ENCODE measurements around the gene GREB1L. TPM values are rescaled to one million over a fixed set of nuclear protein-coding genes. Genes with fewer than 3 reads are reported as not detected.

GREB1L gene
- total and polyA plus RNA-seq, 2 of the 13 experiments (the other 11 are each of a cell fraction or from before 2014, with no cell fraction given): 0.17 to 0.66 TPM

DNA sequence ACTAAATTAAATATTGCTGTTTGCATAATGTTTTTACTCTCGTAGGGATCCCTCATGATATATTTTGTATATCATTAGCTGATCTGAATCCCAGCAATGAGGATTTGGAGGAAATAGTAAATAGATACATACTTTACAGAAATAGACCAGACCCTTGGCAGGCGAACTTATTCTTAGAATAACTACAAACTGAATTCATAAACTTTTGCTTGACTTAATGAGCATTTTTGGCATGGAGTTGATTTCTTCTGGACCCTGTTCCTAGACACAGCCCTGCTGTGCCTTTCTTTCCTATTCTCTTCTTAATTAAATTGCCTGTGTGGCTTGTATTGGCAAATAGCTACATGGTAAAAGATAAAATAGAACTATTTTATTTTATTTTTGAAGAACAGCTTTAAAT lies 145.9 kb downstream of the GREB1L start:
- no peak for FAIRE-seq
- no peaks in the 10 kb centered on the region for H3K79me2 ChIP-seq (ENCODE audit: insufficient read depth, low read length)
- in situ Hi-C loops (cut with HindIII; ENCODE audit: extremely low pct_ligation_motif_present, low pct_unique_long_range_greater_than_20kb): no loop called here
- no peak overlapping the region for H2AFZ ChIP-seq (ENCODE audit: low read length)
- no peaks in the 10 kb centered on the region for H4K20me1 ChIP-seq (ENCODE audit: insufficient read depth, low read length)
- ChIA-PET POLR2A (no interaction called here), CTCF (ENCODE audit: low intra/inter-chr PET ratio, low total read pairs) (no interaction called here)
- no peak for TF ChIP-seq CHD4 (IDR thresholded peaks at IDR 0.05; ENCODE audit: borderline replicate concordance, low read length)
- no peak for TF ChIP-seq CENPT (CRISPR knock-in tag; IDR thresholded peaks at IDR 0.05; ENCODE audit: low read depth)
- TF ChIP-seq, protein P1, sequence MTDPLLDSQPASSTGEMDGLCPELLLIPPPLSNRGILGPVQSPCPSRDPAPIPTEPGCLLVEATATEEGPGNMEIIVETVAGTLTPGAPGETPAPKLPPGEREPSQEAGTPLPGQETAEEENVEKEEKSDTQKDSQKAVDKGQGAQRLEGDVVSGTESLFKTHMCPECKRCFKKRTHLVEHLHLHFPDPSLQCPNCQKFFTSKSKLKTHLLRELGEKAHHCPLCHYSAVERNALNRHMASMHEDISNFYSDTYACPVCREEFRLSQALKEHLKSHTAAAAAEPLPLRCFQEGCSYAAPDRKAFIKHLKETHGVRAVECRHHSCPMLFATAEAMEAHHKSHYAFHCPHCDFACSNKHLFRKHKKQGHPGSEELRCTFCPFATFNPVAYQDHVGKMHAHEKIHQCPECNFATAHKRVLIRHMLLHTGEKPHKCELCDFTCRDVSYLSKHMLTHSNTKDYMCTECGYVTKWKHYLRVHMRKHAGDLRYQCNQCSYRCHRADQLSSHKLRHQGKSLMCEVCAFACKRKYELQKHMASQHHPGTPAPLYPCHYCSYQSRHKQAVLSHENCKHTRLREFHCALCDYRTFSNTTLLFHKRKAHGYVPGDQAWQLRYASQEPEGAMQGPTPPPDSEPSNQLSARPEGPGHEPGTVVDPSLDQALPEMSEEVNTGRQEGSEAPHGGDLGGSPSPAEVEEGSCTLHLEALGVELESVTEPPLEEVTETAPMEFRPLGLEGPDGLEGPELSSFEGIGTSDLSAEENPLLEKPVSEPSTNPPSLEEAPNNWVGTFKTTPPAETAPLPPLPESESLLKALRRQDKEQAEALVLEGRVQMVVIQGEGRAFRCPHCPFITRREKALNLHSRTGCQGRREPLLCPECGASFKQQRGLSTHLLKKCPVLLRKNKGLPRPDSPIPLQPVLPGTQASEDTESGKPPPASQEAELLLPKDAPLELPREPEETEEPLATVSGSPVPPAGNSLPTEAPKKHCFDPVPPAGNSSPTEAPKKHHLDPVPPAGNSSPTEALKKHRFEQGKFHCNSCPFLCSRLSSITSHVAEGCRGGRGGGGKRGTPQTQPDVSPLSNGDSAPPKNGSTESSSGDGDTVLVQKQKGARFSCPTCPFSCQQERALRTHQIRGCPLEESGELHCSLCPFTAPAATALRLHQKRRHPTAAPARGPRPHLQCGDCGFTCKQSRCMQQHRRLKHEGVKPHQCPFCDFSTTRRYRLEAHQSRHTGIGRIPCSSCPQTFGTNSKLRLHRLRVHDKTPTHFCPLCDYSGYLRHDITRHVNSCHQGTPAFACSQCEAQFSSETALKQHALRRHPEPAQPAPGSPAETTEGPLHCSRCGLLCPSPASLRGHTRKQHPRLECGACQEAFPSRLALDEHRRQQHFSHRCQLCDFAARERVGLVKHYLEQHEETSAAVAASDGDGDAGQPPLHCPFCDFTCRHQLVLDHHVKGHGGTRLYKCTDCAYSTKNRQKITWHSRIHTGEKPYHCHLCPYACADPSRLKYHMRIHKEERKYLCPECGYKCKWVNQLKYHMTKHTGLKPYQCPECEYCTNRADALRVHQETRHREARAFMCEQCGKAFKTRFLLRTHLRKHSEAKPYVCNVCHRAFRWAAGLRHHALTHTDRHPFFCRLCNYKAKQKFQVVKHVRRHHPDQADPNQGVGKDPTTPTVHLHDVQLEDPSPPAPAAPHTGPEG (CRISPR knock-in tag; IDR thresholded peaks at IDR 0.05): no peak
- no peak for TF ChIP-seq ZNF672 (CRISPR knock-in tag; IDR thresholded peaks at IDR 0.05)
- TF ChIP-seq BHLHE40 (IDR thresholded peaks at IDR 0.05; ENCODE audit: low read length): no peak
- TF ChIP-seq ZFAT (CRISPR knock-in tag; conservative IDR thresholded peaks at IDR 0.05): no peak
- no peak for TF ChIP-seq ARNT (IDR thresholded peaks at IDR 0.05)
- no peak for TF ChIP-seq MED1 (CRISPR knock-in tag; IDR thresholded peaks at IDR 0.05)
- TF ChIP-seq, protein P2, sequence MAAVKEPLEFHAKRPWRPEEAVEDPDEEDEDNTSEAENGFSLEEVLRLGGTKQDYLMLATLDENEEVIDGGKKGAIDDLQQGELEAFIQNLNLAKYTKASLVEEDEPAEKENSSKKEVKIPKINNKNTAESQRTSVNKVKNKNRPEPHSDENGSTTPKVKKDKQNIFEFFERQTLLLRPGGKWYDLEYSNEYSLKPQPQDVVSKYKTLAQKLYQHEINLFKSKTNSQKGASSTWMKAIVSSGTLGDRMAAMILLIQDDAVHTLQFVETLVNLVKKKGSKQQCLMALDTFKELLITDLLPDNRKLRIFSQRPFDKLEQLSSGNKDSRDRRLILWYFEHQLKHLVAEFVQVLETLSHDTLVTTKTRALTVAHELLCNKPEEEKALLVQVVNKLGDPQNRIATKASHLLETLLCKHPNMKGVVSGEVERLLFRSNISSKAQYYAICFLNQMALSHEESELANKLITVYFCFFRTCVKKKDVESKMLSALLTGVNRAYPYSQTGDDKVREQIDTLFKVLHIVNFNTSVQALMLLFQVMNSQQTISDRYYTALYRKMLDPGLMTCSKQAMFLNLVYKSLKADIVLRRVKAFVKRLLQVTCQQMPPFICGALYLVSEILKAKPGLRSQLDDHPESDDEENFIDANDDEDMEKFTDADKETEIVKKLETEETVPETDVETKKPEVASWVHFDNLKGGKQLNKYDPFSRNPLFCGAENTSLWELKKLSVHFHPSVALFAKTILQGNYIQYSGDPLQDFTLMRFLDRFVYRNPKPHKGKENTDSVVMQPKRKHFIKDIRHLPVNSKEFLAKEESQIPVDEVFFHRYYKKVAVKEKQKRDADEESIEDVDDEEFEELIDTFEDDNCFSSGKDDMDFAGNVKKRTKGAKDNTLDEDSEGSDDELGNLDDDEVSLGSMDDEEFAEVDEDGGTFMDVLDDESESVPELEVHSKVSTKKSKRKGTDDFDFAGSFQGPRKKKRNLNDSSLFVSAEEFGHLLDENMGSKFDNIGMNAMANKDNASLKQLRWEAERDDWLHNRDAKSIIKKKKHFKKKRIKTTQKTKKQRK (IDR thresholded peaks at IDR 0.05; ENCODE audit: low read length): no peak
- no peak for TF ChIP-seq THAP11 (CRISPR knock-in tag; IDR thresholded peaks at IDR 0.05)
- TF ChIP-seq NFYB (CRISPR knock-in tag; IDR thresholded peaks at IDR 0.05): no peak
- TF ChIP-seq CBX2 (IDR thresholded peaks at IDR 0.05; ENCODE audit: low read depth, low read length): no peak
- TF ChIP-seq CBX2 (CRISPR knock-in tag; IDR thresholded peaks at IDR 0.05; ENCODE audit: low read depth): no peak
- no peaks in the 10 kb centered on the region for H3K9me3 ChIP-seq (ENCODE audit: low read length)
- H3K36me3 ChIP-seq (replicated peaks in 1 of 2; ENCODE audit: control insufficient read depth in 1 of 2, insufficient read depth in 2 of 2, low read length in 2 of 2): no peaks in the 10 kb centered on the region
- intact Hi-C loops (cut with micrococcal nuclease; ENCODE audit: unreplicated experiment): no loop called here
- 10% methylated on average over 2 of the region's 2 CpGs for WGBS (ENCODE audit: low lambda C conversion rate)
- no TSS peak for BruUV-seq (replicated peaks)
- no peak for DNase-seq (ENCODE audit: low spot score)
- H3K27me3 ChIP-seq (ENCODE audit: control insufficient read depth in 1 of 2, insufficient read depth in 2 of 2, low read length in 2 of 2): no peaks in the 10 kb centered on the region
- no peak for ATAC-seq
- H3K4me2 ChIP-seq (ENCODE audit: low read depth, low read length): no peak overlapping the region
- H3K27ac ChIP-seq (ENCODE audit: extremely low read length, insufficient read depth, low read length): no peak overlapping the region
- no peak overlapping the region for H3K9ac ChIP-seq (ENCODE audit: insufficient read depth, low read depth, low read length)
- H3K4me1 ChIP-seq (ENCODE audit: insufficient read depth, low read length): no peaks in the 10 kb centered on the region
- no peak overlapping the region for H3K4me3 ChIP-seq (replicated peaks in 1 of 3; ENCODE audit: insufficient read depth in 1 of 3, low read depth in 2 of 3, low read length in 3 of 3)

Data from HepG2 (cell line).